ENCODE measurements around the gene CDC42BPA.

CDC42BPA gene

DNA sequence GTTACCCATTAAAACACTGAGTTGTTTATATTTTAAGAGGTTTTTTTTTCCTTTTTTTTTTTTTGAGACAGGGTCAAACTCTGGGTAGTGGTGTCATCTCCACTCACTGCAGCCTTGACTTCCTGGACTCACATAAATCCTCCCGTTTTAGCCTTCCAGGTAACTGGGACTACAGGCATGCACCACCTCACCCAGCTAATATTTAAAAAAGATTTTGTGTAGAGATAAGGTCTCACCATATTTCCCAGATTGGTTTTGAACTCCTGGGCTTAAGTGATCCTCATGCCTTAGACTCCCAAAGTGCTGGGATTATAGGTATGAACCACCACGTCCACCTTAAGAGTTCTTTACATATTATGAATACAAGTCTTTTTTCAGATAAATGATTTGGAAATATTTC lies 231.7 kb downstream of the CDC42BPA start:
- peaks cover 9 to 15% (median 11%) of the 10 kb centered on the region in 5 donors for H3K36me3 ChIP-seq (ENCODE audit: control insufficient read depth in 5 of 5, insufficient read depth in 5 of 5, low read length in 5 of 5)
- H3K9ac ChIP-seq (ENCODE audit: low read length in 5 of 5) = no peak overlapping the region
- no peaks in the 10 kb centered on the region for H3K27me3 ChIP-seq (ENCODE audit: control insufficient read depth in 5 of 5, insufficient read depth in 4 of 5, low read length in 5 of 5)
- no peaks in the 10 kb centered on the region for H3K4me1 ChIP-seq (ENCODE audit: control insufficient read depth in 5 of 5, insufficient read depth in 5 of 5, low read length in 5 of 5)
- no peak overlapping the region for H3K4me3 ChIP-seq (ENCODE audit: low read depth in 1 of 5, low read length in 5 of 5)
- H3K9me3 ChIP-seq (ENCODE audit: control insufficient read depth in 5 of 5, low read length in 5 of 5) = peaks cover 0 to 6% (median 0%) of the 10 kb centered on the region in 5 donors
- H3K27ac ChIP-seq (ENCODE audit: low read depth, low read length) = no peak overlapping the region

DNA sequence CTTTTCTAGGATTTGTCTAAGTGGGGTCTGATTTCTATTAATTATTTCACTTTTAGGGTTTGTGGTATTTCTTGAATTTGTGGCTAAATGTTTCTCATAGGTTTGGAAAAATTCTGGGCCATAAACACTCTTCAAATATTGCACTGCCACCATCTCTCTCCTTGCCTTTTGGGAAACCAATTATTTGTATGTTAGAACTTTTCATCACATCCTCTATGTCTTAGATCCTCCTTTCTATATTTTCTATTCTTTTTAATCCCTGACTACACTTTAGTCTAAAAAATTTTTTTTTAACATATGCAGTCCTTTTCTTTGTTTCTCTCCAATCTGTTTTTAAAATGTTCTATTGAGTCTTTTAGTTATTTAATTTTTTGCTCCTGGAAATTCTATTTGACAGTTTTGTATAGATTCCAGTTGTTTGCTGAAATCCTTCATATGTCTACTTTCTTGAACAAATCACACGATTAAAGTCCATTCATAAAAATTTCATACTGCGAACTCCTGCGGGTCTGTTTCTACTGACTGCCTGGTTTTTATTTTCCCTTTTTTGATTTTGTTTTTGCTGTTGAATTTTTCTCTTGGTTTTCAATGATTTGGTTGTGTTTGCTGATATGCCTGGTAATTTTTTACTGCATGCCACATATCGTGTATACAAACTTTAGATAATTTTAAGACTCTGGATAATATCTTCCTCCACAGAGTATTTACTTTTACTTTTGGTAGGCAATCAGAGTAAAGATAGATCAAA lies 235.1 kb downstream of the CDC42BPA start:
- H3K4me3 ChIP-seq (ENCODE audit: low read depth in 1 of 5, low read length in 5 of 5) = no peak overlapping the region
- H3K27ac ChIP-seq (ENCODE audit: low read depth, low read length) = no peak overlapping the region
- no peaks in the 10 kb centered on the region for H3K4me1 ChIP-seq (ENCODE audit: control insufficient read depth in 5 of 5, insufficient read depth in 5 of 5, low read length in 5 of 5)
- H3K36me3 ChIP-seq (ENCODE audit: control insufficient read depth in 5 of 5, insufficient read depth in 5 of 5, low read length in 5 of 5) = peaks cover 0 to 11% (median 7%) of the 10 kb centered on the region in 5 donors
- no peaks in the 10 kb centered on the region for H3K27me3 ChIP-seq (ENCODE audit: control insufficient read depth in 5 of 5, insufficient read depth in 4 of 5, low read length in 5 of 5)
- H3K9ac ChIP-seq (ENCODE audit: low read length in 5 of 5) = no peak overlapping the region
- H3K9me3 ChIP-seq (ENCODE audit: control insufficient read depth in 5 of 5, low read length in 5 of 5) = peaks cover 0 to 6% (median 0%) of the 10 kb centered on the region in 5 donors

DNA sequence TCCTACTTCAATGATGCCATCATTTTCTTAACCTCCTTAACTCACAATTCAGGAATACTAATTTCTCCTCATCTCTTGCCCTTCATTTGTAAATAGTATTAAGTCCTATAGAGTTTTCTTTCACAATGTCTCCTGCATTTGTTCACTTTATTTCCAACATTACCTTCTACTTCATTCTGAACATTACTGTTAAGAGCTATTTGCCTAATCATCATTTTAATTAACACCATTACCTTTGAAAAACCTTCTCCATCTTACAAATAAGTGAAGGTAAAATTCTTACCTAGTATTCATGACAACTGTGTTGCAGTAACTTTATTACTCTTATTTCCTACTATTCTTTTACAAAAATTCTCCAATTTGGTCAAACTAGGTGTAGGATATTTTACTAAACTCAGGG lies 240.5 kb downstream of the CDC42BPA start:
- Histone ChIP-seq H3K9ac (ENCODE audit: low read length in 5 of 5) (no peak overlapping the region), H3K36me3 (ENCODE audit: control insufficient read depth in 5 of 5, insufficient read depth in 5 of 5, low read length in 5 of 5) (peaks cover 0 to 9% (median 4%) of the 10 kb centered on the region in 5 donors), H3K27ac (ENCODE audit: low read depth, low read length) (no peak overlapping the region), H3K4me3 (ENCODE audit: low read depth in 1 of 5, low read length in 5 of 5) (no peak overlapping the region), H3K4me1 (ENCODE audit: control insufficient read depth in 5 of 5, insufficient read depth in 5 of 5, low read length in 5 of 5) (peaks cover 0 to 20% (median 0%) of the 10 kb centered on the region in 5 donors), H3K9me3 (ENCODE audit: control insufficient read depth in 5 of 5, low read length in 5 of 5) (no peaks in the 10 kb centered on the region), H3K27me3 (ENCODE audit: control insufficient read depth in 5 of 5, insufficient read depth in 4 of 5, low read length in 5 of 5) (no peaks in the 10 kb centered on the region)

DNA sequence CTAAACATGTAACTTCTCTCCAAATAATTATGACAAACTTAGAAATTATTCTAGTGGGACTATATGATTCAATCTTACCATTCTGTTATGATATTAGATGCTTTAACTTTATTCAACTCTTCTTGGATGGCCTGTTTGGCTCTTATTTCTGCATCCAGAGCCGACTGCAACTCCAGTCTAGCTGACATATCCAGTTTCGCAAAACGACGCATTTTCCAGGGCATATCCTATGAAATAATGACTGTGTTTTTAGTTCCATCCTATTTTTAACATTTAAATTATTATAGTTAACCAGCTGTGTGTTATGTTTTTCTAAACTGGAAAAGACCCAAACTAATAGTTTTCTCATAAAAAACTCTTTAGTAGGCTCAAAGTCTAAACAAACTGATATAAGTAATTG lies 244.5 kb downstream of the CDC42BPA start:
- Histone ChIP-seq H3K4me3 (ENCODE audit: low read depth in 1 of 5, low read length in 5 of 5) (no peak overlapping the region), H3K9ac (ENCODE audit: low read length in 5 of 5) (no peak overlapping the region), H3K36me3 (ENCODE audit: control insufficient read depth in 5 of 5, insufficient read depth in 5 of 5, low read length in 5 of 5) (peaks cover 2 to 15% (median 4%) of the 10 kb centered on the region in 5 donors), H3K4me1 (ENCODE audit: control insufficient read depth in 5 of 5, insufficient read depth in 5 of 5, low read length in 5 of 5) (peaks cover 0 to 20% (median 0%) of the 10 kb centered on the region in 5 donors), H3K27ac (ENCODE audit: low read depth, low read length) (no peak overlapping the region), H3K27me3 (ENCODE audit: control insufficient read depth in 5 of 5, insufficient read depth in 4 of 5, low read length in 5 of 5) (no peaks in the 10 kb centered on the region), H3K9me3 (ENCODE audit: control insufficient read depth in 5 of 5, low read length in 5 of 5) (no peaks in the 10 kb centered on the region)

DNA sequence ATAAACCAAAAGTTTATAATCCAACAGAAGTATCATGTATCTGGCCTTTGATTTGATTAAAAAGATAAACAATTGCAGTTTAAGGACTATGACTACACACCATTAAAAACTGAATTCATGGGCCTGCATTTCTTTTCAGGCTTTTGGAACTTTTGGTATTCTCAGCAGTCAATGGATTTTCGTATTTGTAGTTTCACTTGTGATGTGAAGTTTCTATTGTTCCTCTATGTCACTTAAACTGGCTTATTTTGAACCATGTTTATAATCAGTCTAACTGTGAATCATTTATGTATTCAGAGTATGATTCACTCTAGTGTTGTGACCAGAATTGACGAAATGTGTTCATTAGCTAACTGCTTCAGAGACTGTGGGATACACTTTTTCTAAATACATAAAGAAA lies 245.3 kb downstream of the CDC42BPA start:
- no peak overlapping the region for H3K4me3 ChIP-seq (ENCODE audit: low read depth in 1 of 5, low read length in 5 of 5)
- H3K27me3 ChIP-seq (ENCODE audit: control insufficient read depth in 5 of 5, insufficient read depth in 4 of 5, low read length in 5 of 5) = no peaks in the 10 kb centered on the region
- H3K9me3 ChIP-seq (ENCODE audit: control insufficient read depth in 5 of 5, low read length in 5 of 5) = no peaks in the 10 kb centered on the region
- H3K9ac ChIP-seq (ENCODE audit: low read length in 5 of 5) = no peak overlapping the region
- H3K27ac ChIP-seq (ENCODE audit: low read depth, low read length) = no peak overlapping the region
- H3K36me3 ChIP-seq (ENCODE audit: control insufficient read depth in 5 of 5, insufficient read depth in 5 of 5, low read length in 5 of 5) = peaks cover 2 to 15% (median 4%) of the 10 kb centered on the region in 5 donors
- peaks cover 0 to 20% (median 0%) of the 10 kb centered on the region in 5 donors for H3K4me1 ChIP-seq (ENCODE audit: control insufficient read depth in 5 of 5, insufficient read depth in 5 of 5, low read length in 5 of 5)

DNA sequence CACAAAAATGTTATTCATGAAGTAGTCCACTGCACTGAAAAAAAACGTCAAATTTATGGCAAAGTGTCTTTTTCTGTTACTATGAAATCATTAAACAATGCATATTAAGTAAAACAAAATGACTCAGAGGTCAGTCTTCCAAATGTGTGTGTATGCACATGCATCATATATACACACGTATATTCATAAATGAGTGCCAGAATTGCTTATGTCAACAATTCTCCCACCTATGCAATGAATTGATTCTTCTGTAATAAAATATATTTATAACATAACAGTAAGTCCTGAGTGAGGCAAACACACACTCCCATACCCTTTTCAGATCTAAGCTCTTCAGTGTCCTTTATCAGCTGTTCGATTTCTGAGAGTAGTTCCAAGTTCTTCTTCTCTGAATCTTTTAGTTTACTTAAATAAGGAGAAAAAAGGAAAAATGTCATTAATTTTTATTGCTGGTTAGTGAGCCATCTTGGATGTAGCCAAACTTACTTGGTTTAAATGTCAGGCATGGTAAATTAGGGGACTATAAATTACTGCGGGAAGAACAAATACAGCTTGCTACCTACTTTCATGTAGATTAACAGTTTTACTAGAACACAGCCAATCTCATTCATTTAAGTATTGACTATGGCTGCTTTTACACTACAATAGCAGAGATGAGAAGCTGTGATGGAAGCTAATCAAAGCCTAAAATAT lies 246.3 kb downstream of the CDC42BPA start:
- peaks cover 2 to 15% (median 4%) of the 10 kb centered on the region in 5 donors for H3K36me3 ChIP-seq (ENCODE audit: control insufficient read depth in 5 of 5, insufficient read depth in 5 of 5, low read length in 5 of 5)
- H3K27me3 ChIP-seq (ENCODE audit: control insufficient read depth in 5 of 5, insufficient read depth in 4 of 5, low read length in 5 of 5) = no peaks in the 10 kb centered on the region
- H3K4me1 ChIP-seq (ENCODE audit: control insufficient read depth in 5 of 5, insufficient read depth in 5 of 5, low read length in 5 of 5) = peaks cover 0 to 20% (median 0%) of the 10 kb centered on the region in 5 donors
- no peak overlapping the region for H3K4me3 ChIP-seq (ENCODE audit: low read depth in 1 of 5, low read length in 5 of 5)
- H3K9ac ChIP-seq (ENCODE audit: low read length in 5 of 5) = no peak overlapping the region
- H3K27ac ChIP-seq (ENCODE audit: low read depth, low read length) = no peak overlapping the region
- H3K9me3 ChIP-seq (ENCODE audit: control insufficient read depth in 5 of 5, low read length in 5 of 5) = no peaks in the 10 kb centered on the region

DNA sequence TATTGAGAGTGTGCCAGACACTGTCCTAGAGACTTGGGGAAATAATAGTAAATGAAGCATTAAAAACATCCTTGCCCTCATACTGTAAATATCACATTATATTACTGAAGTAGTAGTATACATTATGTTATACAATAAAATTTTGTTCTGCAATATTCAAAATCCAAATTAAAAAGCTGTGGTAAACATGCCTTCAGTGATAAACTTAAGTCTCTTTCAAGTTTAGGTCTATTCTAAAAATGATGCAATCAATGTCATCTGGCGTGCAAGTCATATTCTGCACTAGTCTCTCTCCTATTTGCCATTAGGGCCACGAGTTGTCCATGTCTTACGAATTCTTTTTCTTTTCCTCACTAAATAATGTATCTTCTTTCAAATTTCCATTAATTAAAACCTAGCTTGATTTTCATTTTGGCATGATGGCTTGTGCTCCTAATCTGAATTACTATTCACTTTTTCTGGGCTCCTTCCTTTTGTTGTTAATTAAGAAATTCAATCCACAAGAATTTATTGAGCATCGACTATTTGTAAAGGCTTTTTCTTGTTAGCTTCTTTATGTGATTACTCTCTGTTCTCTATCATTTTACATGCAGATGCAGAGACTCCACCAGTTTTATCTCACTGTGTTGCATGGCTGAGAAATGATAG lies 247.5 kb downstream of the CDC42BPA start:
- peaks cover 1 to 17% (median 4%) of the 10 kb centered on the region in 5 donors for H3K36me3 ChIP-seq (ENCODE audit: control insufficient read depth in 5 of 5, insufficient read depth in 5 of 5, low read length in 5 of 5)
- no peak overlapping the region for H3K4me3 ChIP-seq (ENCODE audit: low read depth in 1 of 5, low read length in 5 of 5)
- H3K27ac ChIP-seq (ENCODE audit: low read depth, low read length) = no peak overlapping the region
- peaks cover 0 to 20% (median 0%) of the 10 kb centered on the region in 5 donors for H3K4me1 ChIP-seq (ENCODE audit: control insufficient read depth in 5 of 5, insufficient read depth in 5 of 5, low read length in 5 of 5)
- no peaks in the 10 kb centered on the region for H3K9me3 ChIP-seq (ENCODE audit: control insufficient read depth in 5 of 5, low read length in 5 of 5)
- H3K27me3 ChIP-seq (ENCODE audit: control insufficient read depth in 5 of 5, insufficient read depth in 4 of 5, low read length in 5 of 5) = no peaks in the 10 kb centered on the region
- no peak overlapping the region for H3K9ac ChIP-seq (ENCODE audit: low read length in 5 of 5)

DNA sequence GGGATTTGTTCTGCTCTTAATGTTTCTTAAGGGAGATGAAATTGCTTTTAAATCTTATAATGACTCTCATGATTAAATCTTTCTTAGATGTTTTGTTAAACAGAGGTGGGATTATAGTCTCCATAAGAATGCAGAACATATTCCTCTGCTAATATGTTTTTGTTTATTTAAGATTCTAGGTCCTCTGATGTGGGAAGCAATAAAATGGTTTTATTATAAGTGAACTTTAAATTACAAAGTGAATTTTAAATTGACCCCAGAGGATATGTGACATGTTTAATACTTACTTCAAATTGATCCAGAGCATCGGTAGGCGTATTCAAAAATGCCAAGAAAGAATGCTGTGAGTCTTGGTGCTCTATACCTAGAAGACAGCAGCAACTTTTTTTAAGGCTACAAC lies 248.8 kb downstream of the CDC42BPA start:
- Histone ChIP-seq H3K4me1 (ENCODE audit: control insufficient read depth in 5 of 5, insufficient read depth in 5 of 5, low read length in 5 of 5) (peaks cover 0 to 15% (median 0%) of the 10 kb centered on the region in 5 donors), H3K27ac (ENCODE audit: low read depth, low read length) (no peak overlapping the region), H3K36me3 (ENCODE audit: control insufficient read depth in 5 of 5, insufficient read depth in 5 of 5, low read length in 5 of 5) (peaks cover 4 to 18% (median 6%) of the 10 kb centered on the region in 5 donors), H3K9ac (ENCODE audit: low read length in 5 of 5) (no peak overlapping the region), H3K27me3 (ENCODE audit: control insufficient read depth in 5 of 5, insufficient read depth in 4 of 5, low read length in 5 of 5) (no peaks in the 10 kb centered on the region), H3K9me3 (ENCODE audit: control insufficient read depth in 5 of 5, low read length in 5 of 5) (no peaks in the 10 kb centered on the region), H3K4me3 (ENCODE audit: low read depth in 1 of 5, low read length in 5 of 5) (no peak overlapping the region)

DNA sequence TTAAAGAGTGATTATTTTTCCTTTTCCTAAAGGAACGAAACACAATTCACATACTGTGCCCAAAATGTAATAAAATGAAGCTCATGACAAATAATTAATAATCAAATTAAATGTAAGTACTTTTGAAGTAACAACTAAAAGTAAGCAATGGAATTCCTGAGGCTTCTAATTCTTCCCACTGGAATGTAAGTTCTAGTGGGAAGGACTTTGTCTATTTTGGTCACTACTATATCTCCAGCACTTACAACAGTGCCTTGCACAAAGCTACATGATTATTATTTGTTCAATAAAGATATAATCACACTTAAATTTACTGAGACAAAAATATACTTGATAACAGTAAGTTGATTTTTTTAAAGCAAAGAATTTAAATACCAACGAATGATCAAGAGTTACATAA lies 249.4 kb downstream of the CDC42BPA start:
- Histone ChIP-seq H3K36me3 (ENCODE audit: control insufficient read depth in 5 of 5, insufficient read depth in 5 of 5, low read length in 5 of 5) (peaks cover 4 to 16% (median 6%) of the 10 kb centered on the region in 5 donors), H3K4me3 (ENCODE audit: low read depth in 1 of 5, low read length in 5 of 5) (no peak overlapping the region), H3K27me3 (ENCODE audit: control insufficient read depth in 5 of 5, insufficient read depth in 4 of 5, low read length in 5 of 5) (no peaks in the 10 kb centered on the region), H3K27ac (ENCODE audit: low read depth, low read length) (no peak overlapping the region), H3K4me1 (ENCODE audit: control insufficient read depth in 5 of 5, insufficient read depth in 5 of 5, low read length in 5 of 5) (peaks cover 0 to 10% (median 0%) of the 10 kb centered on the region in 5 donors), H3K9me3 (ENCODE audit: control insufficient read depth in 5 of 5, low read length in 5 of 5) (no peaks in the 10 kb centered on the region), H3K9ac (ENCODE audit: low read length in 5 of 5) (no peak overlapping the region)

DNA sequence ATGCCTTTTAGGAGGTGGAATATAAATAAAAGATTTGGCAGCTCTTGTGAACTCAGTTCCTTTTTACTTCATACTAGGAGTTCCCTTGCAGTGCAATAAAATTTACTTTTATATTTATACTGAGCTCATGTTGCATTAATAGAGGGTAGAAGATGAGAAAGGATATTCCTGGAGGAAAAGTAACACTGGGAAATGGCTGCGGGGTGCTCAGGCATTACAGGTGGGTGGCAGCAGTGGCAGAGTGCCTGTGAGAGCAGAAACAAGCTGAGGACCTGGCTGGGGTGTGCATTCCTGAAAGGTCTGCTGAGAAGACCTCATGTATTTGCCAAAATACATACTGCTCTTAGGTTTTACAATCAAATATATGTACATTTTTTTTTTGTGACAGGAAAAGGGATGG lies 251.3 kb downstream of the CDC42BPA start:
- H3K4me1 ChIP-seq (ENCODE audit: control insufficient read depth in 5 of 5, insufficient read depth in 5 of 5, low read length in 5 of 5) = peaks cover 0 to 12% (median 3%) of the 10 kb centered on the region in 5 donors
- H3K9ac ChIP-seq (ENCODE audit: low read length in 5 of 5) = no peak overlapping the region
- peaks cover 4 to 12% (median 6%) of the 10 kb centered on the region in 5 donors for H3K36me3 ChIP-seq (ENCODE audit: control insufficient read depth in 5 of 5, insufficient read depth in 5 of 5, low read length in 5 of 5)
- no peaks in the 10 kb centered on the region for H3K27me3 ChIP-seq (ENCODE audit: control insufficient read depth in 5 of 5, insufficient read depth in 4 of 5, low read length in 5 of 5)
- H3K9me3 ChIP-seq (ENCODE audit: control insufficient read depth in 5 of 5, low read length in 5 of 5) = no peaks in the 10 kb centered on the region
- H3K4me3 ChIP-seq (ENCODE audit: low read depth in 1 of 5, low read length in 5 of 5) = no peak overlapping the region
- no peak overlapping the region for H3K27ac ChIP-seq (ENCODE audit: low read depth, low read length)

Data from subcutaneous abdominal adipose tissue (tissue), 5 donors.